ENCODE measurements around the gene RNF32.

The RNF32 gene

DNA sequence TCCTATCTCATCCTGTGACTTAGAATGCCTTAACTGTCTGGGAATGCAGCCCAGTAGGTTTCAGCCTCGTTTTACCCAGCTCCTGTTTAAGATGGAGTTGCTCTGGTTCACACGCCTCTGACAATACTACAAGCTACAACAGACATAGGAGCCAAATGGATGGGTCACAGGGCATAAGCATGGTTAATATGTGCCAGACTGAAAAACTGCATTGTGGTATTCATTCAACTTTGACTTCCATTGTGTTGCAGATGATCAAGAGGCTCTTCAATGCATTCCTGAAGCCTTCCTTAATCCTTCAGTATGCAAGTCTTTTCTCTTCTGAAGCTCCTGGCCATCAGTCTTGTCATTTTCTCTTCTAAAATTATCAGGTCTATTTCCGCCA is 20.3 kb upstream of the RNF32 start:
- TF ChIP-seq MAX (IDR thresholded peaks at IDR 0.05) = no peak
- no peak for TF ChIP-seq USF1 (IDR thresholded peaks at IDR 0.05)

DNA sequence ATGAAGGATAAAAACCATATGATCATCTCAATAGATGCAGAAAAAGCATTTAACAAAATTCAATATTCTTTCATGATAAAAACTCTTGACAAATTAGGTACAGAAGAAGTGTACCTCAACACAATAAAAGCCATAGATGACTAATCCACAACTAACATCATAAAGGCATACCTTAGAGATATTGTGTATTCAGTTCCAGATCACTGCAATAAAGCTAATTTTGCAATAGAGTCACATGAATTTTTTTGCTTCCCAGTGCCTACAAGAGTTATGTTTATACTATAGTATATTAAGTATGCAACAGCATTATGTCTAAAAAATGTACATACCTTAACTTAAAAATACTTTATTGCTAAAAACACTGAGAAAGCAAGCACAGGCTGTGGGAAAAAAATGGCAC is 18.9 kb upstream of the RNF32 start:
- TF ChIP-seq TAF1 (IDR thresholded peaks at IDR 0.05; ENCODE audit: low read depth) (no peak), NFIC (IDR thresholded peaks at IDR 0.05) (no peak), TCF12 (IDR thresholded peaks at IDR 0.05; ENCODE audit: low read depth) (no peak), FOXM1 (IDR thresholded peaks at IDR 0.05; ENCODE audit: borderline replicate concordance, low read depth) (no peak), CEBPB (IDR thresholded peaks at IDR 0.05) (no peak), CREB1 (IDR thresholded peaks at IDR 0.05; ENCODE audit: low read depth) (no peak), TEAD4 (IDR thresholded peaks at IDR 0.05) (no peak)

DNA sequence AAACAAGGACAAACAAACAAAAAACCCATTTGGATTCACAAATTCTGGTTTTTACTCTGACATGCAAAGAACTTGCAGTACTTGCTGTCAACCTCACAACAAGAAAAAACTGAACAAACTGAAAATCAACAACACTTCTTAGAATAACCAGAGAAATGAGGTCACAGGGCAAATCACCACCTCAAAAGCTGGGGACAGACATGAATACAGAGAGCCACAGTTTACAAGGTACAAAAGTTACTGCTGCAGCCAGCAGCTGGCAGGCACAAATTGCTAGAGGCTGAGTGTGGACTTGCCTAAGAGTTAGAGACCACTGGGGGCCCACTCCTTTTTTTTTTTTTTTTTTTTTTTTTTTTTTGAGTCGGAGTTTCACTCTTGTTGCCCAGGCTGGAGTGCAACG is 15.0 kb upstream of the RNF32 start:
- no peak for TF ChIP-seq CEBPB (IDR thresholded peaks at IDR 0.05)
- TF ChIP-seq FOXM1 (IDR thresholded peaks at IDR 0.05; ENCODE audit: borderline replicate concordance, low read depth) = no peak
- no peak for TF ChIP-seq NFIC (IDR thresholded peaks at IDR 0.05)
- no peak for TF ChIP-seq TCF12 (IDR thresholded peaks at IDR 0.05; ENCODE audit: low read depth)
- no peak for TF ChIP-seq REST (IDR thresholded peaks at IDR 0.05; ENCODE audit: low read depth)
- no peak for TF ChIP-seq TEAD4 (IDR thresholded peaks at IDR 0.05)
- no peak for TF ChIP-seq CREB1 (IDR thresholded peaks at IDR 0.05; ENCODE audit: low read depth)
- TF ChIP-seq MAX (IDR thresholded peaks at IDR 0.05) = no peak
- TF ChIP-seq EGR1 (IDR thresholded peaks at IDR 0.05) = no peak
- TF ChIP-seq TAF1 (IDR thresholded peaks at IDR 0.05; ENCODE audit: low read depth) = no peak
- TF ChIP-seq EP300 (IDR thresholded peaks at IDR 0.05; ENCODE audit: borderline replicate concordance) = no peak
- TF ChIP-seq RAD21 (IDR thresholded peaks at IDR 0.05; ENCODE audit: low read depth) = no peak
- no peak for TF ChIP-seq YY1 (IDR thresholded peaks at IDR 0.05; ENCODE audit: low read depth)
- TF ChIP-seq USF1 (IDR thresholded peaks at IDR 0.05) = no peak
- no peak for TF ChIP-seq ZBTB7A (IDR thresholded peaks at IDR 0.05; ENCODE audit: low read depth)

GRCh38 chr7:156626220-156626895 is 14.2 kb upstream of the RNF32 start:
- TF ChIP-seq TEAD4 (IDR thresholded peaks at IDR 0.05) (no peak), RAD21 (IDR thresholded peaks at IDR 0.05; ENCODE audit: low read depth) (no peak), EGR1 (IDR thresholded peaks at IDR 0.05) (no peak), CEBPB (IDR thresholded peaks at IDR 0.05) (no peak), TAF1 (IDR thresholded peaks at IDR 0.05; ENCODE audit: low read depth) (no peak), ZBTB7A (IDR thresholded peaks at IDR 0.05; ENCODE audit: low read depth) (no peak), MAX (IDR thresholded peaks at IDR 0.05) (no peak), TCF12 (IDR thresholded peaks at IDR 0.05; ENCODE audit: low read depth) (no peak), CREB1 (IDR thresholded peaks at IDR 0.05; ENCODE audit: low read depth) (no peak), REST (IDR thresholded peaks at IDR 0.05; ENCODE audit: low read depth) (no peak), EP300 (IDR thresholded peaks at IDR 0.05; ENCODE audit: borderline replicate concordance) (no peak), YY1 (IDR thresholded peaks at IDR 0.05; ENCODE audit: low read depth) (no peak), FOXM1 (IDR thresholded peaks at IDR 0.05; ENCODE audit: borderline replicate concordance, low read depth) (no peak)

DNA sequence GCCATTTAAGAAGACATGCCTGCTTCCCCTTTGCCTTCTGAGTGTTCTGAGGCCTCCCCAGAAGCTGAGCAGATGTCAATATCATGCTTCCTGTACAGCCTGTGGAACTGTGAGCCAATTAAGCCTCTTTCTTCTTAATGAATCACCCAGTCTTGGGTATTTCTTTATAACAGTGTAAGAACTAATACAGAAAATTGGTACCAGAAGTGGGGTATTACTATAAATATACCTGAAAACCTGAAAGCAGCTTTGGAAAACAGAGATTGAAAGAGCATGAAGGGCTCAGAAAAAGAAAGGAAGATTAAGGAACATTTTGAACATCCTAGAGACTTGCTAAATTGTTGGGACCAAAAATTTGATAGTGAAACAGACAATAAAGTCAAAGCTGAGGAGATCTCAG is 12.0 kb upstream of the RNF32 start:
- TF ChIP-seq MAX (IDR thresholded peaks at IDR 0.05) (no peak), YY1 (IDR thresholded peaks at IDR 0.05; ENCODE audit: low read depth) (no peak), CREB1 (IDR thresholded peaks at IDR 0.05; ENCODE audit: low read depth) (no peak), RAD21 (IDR thresholded peaks at IDR 0.05; ENCODE audit: low read depth) (no peak), FOXM1 (IDR thresholded peaks at IDR 0.05; ENCODE audit: borderline replicate concordance, low read depth) (no peak), ZBTB7A (IDR thresholded peaks at IDR 0.05; ENCODE audit: low read depth) (no peak), EGR1 (IDR thresholded peaks at IDR 0.05) (no peak), TAF1 (IDR thresholded peaks at IDR 0.05; ENCODE audit: low read depth) (no peak), TEAD4 (IDR thresholded peaks at IDR 0.05) (no peak), NFIC (IDR thresholded peaks at IDR 0.05) (no peak), TCF12 (IDR thresholded peaks at IDR 0.05; ENCODE audit: low read depth) (no peak), EP300 (IDR thresholded peaks at IDR 0.05; ENCODE audit: borderline replicate concordance) (no peak), REST (IDR thresholded peaks at IDR 0.05; ENCODE audit: low read depth) (no peak), USF1 (IDR thresholded peaks at IDR 0.05) (no peak), CEBPB (IDR thresholded peaks at IDR 0.05) (no peak)

All from Ishikawa (cell line).